ENCODE results near the gene PTPRM. TPM values are rescaled to one million over a fixed set of nuclear protein-coding genes. Genes with fewer than 3 reads are reported as not detected.

The PTPRM gene
- total and polyA plus RNA-seq, 4 donors: 61.1 to 146 (median 87.5) TPM

- H3K27ac ChIP-seq (ENCODE audit: low read depth in 1 of 2, low read length in 1 of 2): no peak overlapping the region
Measured at GRCh38 chr18:7676253-7676873, 109.2 kb downstream of the PTPRM start.

GRCh38 chr18:7677001-7677400, 109.9 kb downstream of the PTPRM start:
- Histone ChIP-seq H3K4me1 (ENCODE audit: control insufficient read depth in 5 of 5, insufficient read depth in 5 of 5, low read length in 5 of 5) (peaks cover 0 to 30% (median 6%) of the 10 kb centered on the region in 5 donors), H3K27ac (ENCODE audit: low read depth in 1 of 2, low read length in 1 of 2) (no peak overlapping the region), H3K9ac (ENCODE audit: insufficient read depth in 1 of 2, low read length in 2 of 2) (no peak overlapping the region), H3K9me3 (ENCODE audit: control insufficient read depth in 4 of 4, insufficient read depth in 3 of 4, low read length in 3 of 4) (no peaks in the 10 kb centered on the region), H3K27me3 (ENCODE audit: control insufficient read depth in 3 of 3, insufficient read depth in 3 of 3, low read length in 2 of 3) (no peaks in the 10 kb centered on the region), H3K4me3 (no peak overlapping the region), H3K36me3 (ENCODE audit: control insufficient read depth in 4 of 4, insufficient read depth in 4 of 4, low read length in 4 of 4) (no peaks in the 10 kb centered on the region)
- 76 to 80% methylated on average over 4 of the region's 4 CpGs for WGBS, 2 donors
- TF ChIP-seq CTCF (IDR thresholded peaks at IDR 0.05; ENCODE audit: control extremely low read depth, extremely low read depth): no peak
- ATAC-seq (ENCODE audit: insufficient read depth, low FRiP score) (no peak), DNase-seq (no peak)

More at GRCh38 chr18:7676253-7676873, 109.2 kb downstream of the PTPRM start:
- 82 to 93% methylated on average over 8 of the region's 8 CpGs for WGBS, 2 donors
- peaks cover 0 to 23% (median 6%) of the 10 kb centered on the region in 5 donors for H3K4me1 ChIP-seq (ENCODE audit: control insufficient read depth in 5 of 5, insufficient read depth in 5 of 5, low read length in 5 of 5)
- no peak overlapping the region for H3K9ac ChIP-seq (ENCODE audit: insufficient read depth in 1 of 2, low read length in 2 of 2)
- H3K9me3 ChIP-seq (ENCODE audit: control insufficient read depth in 4 of 4, insufficient read depth in 3 of 4, low read length in 3 of 4): no peaks in the 10 kb centered on the region
- no peak for TF ChIP-seq CTCF (IDR thresholded peaks at IDR 0.05; ENCODE audit: control extremely low read depth, extremely low read depth)
- ATAC-seq (ENCODE audit: insufficient read depth, low FRiP score) (no peak), DNase-seq (no peak)
- no peaks in the 10 kb centered on the region for H3K27me3 ChIP-seq (ENCODE audit: control insufficient read depth in 3 of 3, insufficient read depth in 3 of 3, low read length in 2 of 3)
- no peak overlapping the region for H3K4me3 ChIP-seq
- H3K36me3 ChIP-seq (ENCODE audit: control insufficient read depth in 4 of 4, insufficient read depth in 4 of 4, low read length in 4 of 4): no peaks in the 10 kb centered on the region

GRCh38 chr18:7677424-7677823, 110.3 kb downstream of the PTPRM start:
- no peaks in the 10 kb centered on the region for H3K27me3 ChIP-seq (ENCODE audit: control insufficient read depth in 3 of 3, insufficient read depth in 3 of 3, low read length in 2 of 3)
- WGBS, 2 donors: 81 to 85% methylated on average over 4 of the region's 4 CpGs

More at GRCh38 chr18:7677424-7677823, 110.3 kb downstream of the PTPRM start:
- ATAC-seq (ENCODE audit: insufficient read depth, low FRiP score): no peak
- no peak overlapping the region for H3K4me3 ChIP-seq
- no peaks in the 10 kb centered on the region for H3K9me3 ChIP-seq (ENCODE audit: control insufficient read depth in 4 of 4, insufficient read depth in 3 of 4, low read length in 3 of 4)
- no peak for TF ChIP-seq CTCF (IDR thresholded peaks at IDR 0.05; ENCODE audit: control extremely low read depth, extremely low read depth)
- DNase-seq: no peak
- H3K4me1 ChIP-seq (ENCODE audit: control insufficient read depth in 5 of 5, insufficient read depth in 5 of 5, low read length in 5 of 5): peaks cover 0 to 30% (median 6%) of the 10 kb centered on the region in 5 donors
- no peak overlapping the region for H3K27ac ChIP-seq (ENCODE audit: low read depth in 1 of 2, low read length in 1 of 2)
- no peak overlapping the region for H3K9ac ChIP-seq (ENCODE audit: insufficient read depth in 1 of 2, low read length in 2 of 2)
- no peaks in the 10 kb centered on the region for H3K36me3 ChIP-seq (ENCODE audit: control insufficient read depth in 4 of 4, insufficient read depth in 4 of 4, low read length in 4 of 4)

Measured in lung (tissue), 12 donors.